Natural killer cell (primary cell): Measurements from ENCODE around the gene TNFSF8. TPM values are rescaled to one million over a fixed set of nuclear protein-coding genes. Genes with fewer than 3 reads are reported as not detected.

Experiments used
- ATAC-seq, 3 donors: fragments of 150-1000 bp in 2 of 3; fragments of 200-7000 bp in 1 of 3; cut with Tn5 transposase; 1 replicate in 1 of 3; 2 replicates in 2 of 3; pipeline ENCODE4 v1.10.0; 2021; ENCODE audit warnings: mild to moderate bottlenecking in 2 of 3, moderate library complexity in 2 of 3
- DNase-seq, 2 donors: peaks; one replicate each; pipeline versions ENCODE4 v3.0.0 to v3.0.0-alpha.2; 2013 to 2021; ENCODE audit warnings: mixed read lengths in 1 of 2
- H3K27ac ChIP-seq: one replicate; pipeline ENCODE4 v1.5.1; 2013; ENCODE audit warnings: mild to moderate bottlenecking, low read length
- H3K27me3 ChIP-seq: one replicate; pipeline ENCODE4 v1.6.1; 2013; ENCODE audit warnings: low read length; ENCODE audit not compliant: control insufficient read depth, insufficient read depth
- H3K36me3 ChIP-seq: one replicate; pipeline ENCODE4 v1.6.1; 2013; ENCODE audit warnings: low read length; ENCODE audit not compliant: control insufficient read depth, insufficient read depth
- H3K4me1 ChIP-seq: one replicate; pipeline ENCODE4 v1.6.1; 2013; ENCODE audit warnings: low read length; ENCODE audit not compliant: control insufficient read depth, insufficient read depth
- H3K4me3 ChIP-seq: one replicate; pipeline ENCODE4 v1.5.1; 2013; ENCODE audit warnings: low read length
- H3K9me3 ChIP-seq: one replicate; pipeline ENCODE4 v1.6.1; 2013; ENCODE audit warnings: low read length; ENCODE audit not compliant: control insufficient read depth, insufficient read depth
- H3K27ac Mint-ChIP-seq, 2 donors: one replicate each; pipeline ENCODE4 v1.8.0; 2022; ENCODE audit warnings: mild to moderate bottlenecking in 2 of 2, mixed read lengths in 2 of 2, moderate library complexity in 1 of 2
- H3K27me3 Mint-ChIP-seq, 2 donors: one replicate each; pipeline ENCODE4 v1.8.0; 2022; ENCODE audit warnings: low read depth in 2 of 2, mixed read lengths in 2 of 2
- H3K36me3 Mint-ChIP-seq: one replicate; pipeline ENCODE4 v1.8.0; 2022; ENCODE audit warnings: mixed read lengths
- H3K4me1 Mint-ChIP-seq, 2 donors: one replicate each; pipeline ENCODE4 v1.8.0; 2022; ENCODE audit warnings: mixed read lengths in 2 of 2
- H3K4me3 Mint-ChIP-seq: one replicate; pipeline ENCODE4 v1.8.0; 2022; ENCODE audit warnings: mild to moderate bottlenecking, moderate library complexity, mixed read lengths
- H3K9me3 Mint-ChIP-seq, 2 donors: one replicate each; pipeline ENCODE4 v1.8.0; 2022; ENCODE audit warnings: mixed read lengths in 2 of 2
- WGBS: methylation state at CpG from one replicate; pipeline ENCODE4 v1.1.7; 2013; ENCODE audit warnings: missing lambda C conversion rate; ENCODE audit not compliant: insufficient coverage; 5-methylcytosine and 5-hydroxymethylcytosine counted together
- intact Hi-C: fragments of 100-400 bp; cut with micrococcal nuclease; formaldehyde crosslinking; loops from one replicate; pipeline ENCODE4 v1.14.2; 2022
- total RNA-seq, 4 donors: library from RNA; stranded (reverse); fragments of 120-200 nt in 1 of 4; gene quantifications; one replicate each; pipeline versions ENCODE4 v1.2.3 to v1.2.4, GENCODE V29; 2013 to 2022
- TF ChIP-seq, protein P1 (sequence below): fragments of 200-600 bp; IDR thresholded peaks from one replicate; pipeline ENCODE4 v1.8.0; 2022; ENCODE audit warnings: antibody characterized with exemption

TNFSF8 gene
- total RNA-seq, 3 donors from 2014 or later (not counting 1 experiment from before 2014, with no cell fraction given), result 4.2 to 6.0 (median 4.8) TPM

GRCh38 chr9:114950761-114951160 is 20.4 kb upstream of the TNFSF8 start:
- Mint-ChIP-seq H3K27ac (no peak overlapping the region), H3K4me3 (no peak overlapping the region), H3K27me3 (peaks cover 16 to 47% of the 10 kb centered on the region in 2 donors), H3K9me3 (no peaks in the 10 kb centered on the region), H3K4me1 (peaks cover 0 to 6% of the 10 kb centered on the region in 2 donors), H3K36me3 (no peaks in the 10 kb centered on the region)
- H3K27ac ChIP-seq, result no peak overlapping the region
- DNase-seq (no peak), ATAC-seq (no peak)
- WGBS, result 91% methylated on average over 2 of the region's 2 CpGs
- no peaks in the 10 kb centered on the region for H3K9me3 ChIP-seq
- H3K27me3 ChIP-seq, result no peaks in the 10 kb centered on the region
- TF ChIP-seq, protein P1, sequence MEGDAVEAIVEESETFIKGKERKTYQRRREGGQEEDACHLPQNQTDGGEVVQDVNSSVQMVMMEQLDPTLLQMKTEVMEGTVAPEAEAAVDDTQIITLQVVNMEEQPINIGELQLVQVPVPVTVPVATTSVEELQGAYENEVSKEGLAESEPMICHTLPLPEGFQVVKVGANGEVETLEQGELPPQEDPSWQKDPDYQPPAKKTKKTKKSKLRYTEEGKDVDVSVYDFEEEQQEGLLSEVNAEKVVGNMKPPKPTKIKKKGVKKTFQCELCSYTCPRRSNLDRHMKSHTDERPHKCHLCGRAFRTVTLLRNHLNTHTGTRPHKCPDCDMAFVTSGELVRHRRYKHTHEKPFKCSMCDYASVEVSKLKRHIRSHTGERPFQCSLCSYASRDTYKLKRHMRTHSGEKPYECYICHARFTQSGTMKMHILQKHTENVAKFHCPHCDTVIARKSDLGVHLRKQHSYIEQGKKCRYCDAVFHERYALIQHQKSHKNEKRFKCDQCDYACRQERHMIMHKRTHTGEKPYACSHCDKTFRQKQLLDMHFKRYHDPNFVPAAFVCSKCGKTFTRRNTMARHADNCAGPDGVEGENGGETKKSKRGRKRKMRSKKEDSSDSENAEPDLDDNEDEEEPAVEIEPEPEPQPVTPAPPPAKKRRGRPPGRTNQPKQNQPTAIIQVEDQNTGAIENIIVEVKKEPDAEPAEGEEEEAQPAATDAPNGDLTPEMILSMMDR, result no peak
- H3K36me3 ChIP-seq, result no peaks in the 10 kb centered on the region
- H3K4me1 ChIP-seq, result no peaks in the 10 kb centered on the region
- no peak overlapping the region for H3K4me3 ChIP-seq
- intact Hi-C loops, result no loop called here

DNA sequence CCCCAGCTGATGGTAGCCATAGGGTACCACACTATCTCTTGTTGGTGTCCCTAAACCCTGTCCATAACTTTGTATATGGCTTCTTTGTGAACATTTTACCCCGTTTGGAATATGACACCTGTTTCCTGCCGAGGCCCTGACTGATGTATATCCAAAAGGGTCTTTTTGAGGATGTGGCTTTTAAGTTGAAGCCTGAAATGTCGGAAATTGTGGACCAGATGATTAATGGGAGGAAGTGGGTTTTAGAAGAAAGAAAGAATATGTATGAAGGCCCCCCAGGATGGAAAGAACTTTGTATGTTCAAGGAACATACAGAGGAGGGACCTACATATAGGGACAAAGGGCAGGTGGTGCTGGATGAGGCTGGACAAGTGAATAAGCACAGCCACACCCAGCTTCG is 16.7 kb upstream of the TNFSF8 start:
- no peaks in the 10 kb centered on the region for H3K36me3 ChIP-seq
- intact Hi-C loops, result no loop called here
- H3K4me1 Mint-ChIP-seq, result peaks cover 0 to 6% of the 10 kb centered on the region in 2 donors
- H3K27me3 ChIP-seq, result no peaks in the 10 kb centered on the region
- H3K36me3 Mint-ChIP-seq, result no peaks in the 10 kb centered on the region
- H3K4me3 Mint-ChIP-seq, result no peak overlapping the region
- no peaks in the 10 kb centered on the region for H3K4me1 ChIP-seq
- ATAC-seq (no peak), DNase-seq (no peak)
- TF ChIP-seq, protein P1, result no peak
- WGBS, result 42% methylated on average over 4 of the region's 4 CpGs
- no peak overlapping the region for H3K27ac Mint-ChIP-seq
- H3K9me3 ChIP-seq, result no peaks in the 10 kb centered on the region
- no peaks in the 10 kb centered on the region for H3K9me3 Mint-ChIP-seq
- H3K27me3 Mint-ChIP-seq, result peaks cover 13 to 28% of the 10 kb centered on the region in 2 donors
- no peak overlapping the region for H3K27ac ChIP-seq
- no peak overlapping the region for H3K4me3 ChIP-seq

DNA sequence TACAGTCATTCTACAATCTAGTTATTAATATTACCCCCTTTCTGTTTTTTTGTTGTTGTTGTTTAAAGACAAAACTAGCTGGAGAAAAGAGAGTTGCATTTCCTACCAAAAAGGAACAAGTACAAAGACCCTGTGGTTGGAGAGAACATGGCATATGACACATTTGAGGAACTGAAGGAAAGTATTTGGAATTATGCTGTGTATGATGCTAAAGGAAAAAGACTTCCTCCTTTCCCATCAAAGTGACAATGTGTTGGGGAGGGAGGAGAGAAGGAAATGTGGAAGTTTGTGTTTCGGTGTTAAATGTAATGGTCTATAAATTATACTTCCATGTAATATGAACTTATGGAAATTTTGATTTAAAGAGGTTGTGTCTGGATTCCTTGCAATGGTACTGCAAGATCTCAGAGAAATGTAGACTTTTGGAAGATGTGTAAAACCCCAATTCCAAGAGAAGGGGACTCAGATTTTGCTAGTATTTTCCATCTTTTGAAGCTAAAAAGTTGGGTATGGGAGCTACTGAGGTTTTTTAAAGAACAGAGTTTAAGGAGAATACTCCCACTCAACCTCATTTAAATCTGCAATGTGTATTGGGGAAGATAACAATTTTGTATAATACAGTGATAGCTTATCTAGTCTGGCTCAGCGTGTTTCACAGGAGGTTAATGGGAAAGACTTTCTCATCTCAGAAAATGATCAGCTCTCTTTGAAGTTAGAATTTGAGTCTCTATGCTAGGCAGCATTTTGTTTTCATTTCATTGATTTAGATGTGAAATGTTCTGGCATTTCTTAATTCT is 15.4 kb upstream of the TNFSF8 start:
- H3K36me3 Mint-ChIP-seq, result no peaks in the 10 kb centered on the region
- intact Hi-C loops, result no loop called here
- Histone ChIP-seq H3K27me3 (no peaks in the 10 kb centered on the region), H3K9me3 (no peaks in the 10 kb centered on the region), H3K4me1 (no peaks in the 10 kb centered on the region), H3K27ac (no peak overlapping the region), H3K4me3 (no peak overlapping the region), H3K36me3 (no peaks in the 10 kb centered on the region)
- no peak overlapping the region for H3K4me3 Mint-ChIP-seq
- H3K9me3 Mint-ChIP-seq, result no peaks in the 10 kb centered on the region
- ATAC-seq (no peak), DNase-seq (no peak)
- 60% methylated on average over 1 of the region's 2 CpGs for WGBS
- peaks cover 7 to 21% of the 10 kb centered on the region in 2 donors for H3K27me3 Mint-ChIP-seq
- TF ChIP-seq, protein P1, result no peak
- H3K27ac Mint-ChIP-seq, result no peak overlapping the region
- H3K4me1 Mint-ChIP-seq, result peaks cover 0 to 6% of the 10 kb centered on the region in 2 donors

DNA sequence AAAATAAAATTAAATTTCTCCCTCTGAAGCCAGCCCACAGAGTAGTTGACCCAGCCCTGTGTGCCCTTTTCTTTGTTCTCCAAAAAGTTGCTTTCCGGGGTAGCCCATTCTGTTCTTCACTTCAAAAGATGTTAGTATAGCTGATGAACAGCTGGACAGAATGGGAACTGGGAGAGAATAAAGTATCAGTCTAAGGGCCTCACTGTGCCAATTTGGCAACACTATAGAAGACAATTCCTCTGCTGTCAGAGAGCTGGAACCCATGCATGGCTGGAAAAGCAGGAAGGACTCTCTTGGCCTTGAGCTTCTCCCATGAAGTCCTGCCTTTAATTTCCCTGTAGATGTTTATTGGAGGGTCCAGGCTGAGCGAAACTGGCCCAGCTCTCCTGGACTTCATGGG is 11.0 kb upstream of the TNFSF8 start:
- Mint-ChIP-seq H3K27ac (no peak overlapping the region), H3K36me3 (no peaks in the 10 kb centered on the region), H3K4me3 (no peak overlapping the region), H3K4me1 (peaks cover 0 to 3% of the 10 kb centered on the region in 2 donors), H3K9me3 (no peaks in the 10 kb centered on the region), H3K27me3 (peaks cover 6 to 10% of the 10 kb centered on the region in 2 donors)
- ATAC-seq, result no peak
- no peaks in the 10 kb centered on the region for H3K4me1 ChIP-seq
- H3K27ac ChIP-seq, result no peak overlapping the region
- no peaks in the 10 kb centered on the region for H3K9me3 ChIP-seq
- no peak for DNase-seq
- no peaks in the 10 kb centered on the region for H3K27me3 ChIP-seq
- intact Hi-C loops, result no loop called here
- TF ChIP-seq, protein P1, result no peak
- 91% methylated on average over 2 of the region's 2 CpGs for WGBS
- no peak overlapping the region for H3K4me3 ChIP-seq
- no peaks in the 10 kb centered on the region for H3K36me3 ChIP-seq
